Iris pigment epithelial cell (primary cell): Measurements from ENCODE around the gene ARPC5L.
A peak's percentile ranks its signal among the peaks of the same experiment; 100 is the strongest.

Source experiments
- DNase-seq: peaks from one replicate; pipeline ENCODE4 v3.0.0-alpha.2; 2011; ENCODE audit warnings: low read depth

Gene ARPC5L

GRCh38 chr9:124868511-124869465, 6.9 kb downstream of the ARPC5L start:
- peak; percentile 85 for DNase-seq

DNA sequence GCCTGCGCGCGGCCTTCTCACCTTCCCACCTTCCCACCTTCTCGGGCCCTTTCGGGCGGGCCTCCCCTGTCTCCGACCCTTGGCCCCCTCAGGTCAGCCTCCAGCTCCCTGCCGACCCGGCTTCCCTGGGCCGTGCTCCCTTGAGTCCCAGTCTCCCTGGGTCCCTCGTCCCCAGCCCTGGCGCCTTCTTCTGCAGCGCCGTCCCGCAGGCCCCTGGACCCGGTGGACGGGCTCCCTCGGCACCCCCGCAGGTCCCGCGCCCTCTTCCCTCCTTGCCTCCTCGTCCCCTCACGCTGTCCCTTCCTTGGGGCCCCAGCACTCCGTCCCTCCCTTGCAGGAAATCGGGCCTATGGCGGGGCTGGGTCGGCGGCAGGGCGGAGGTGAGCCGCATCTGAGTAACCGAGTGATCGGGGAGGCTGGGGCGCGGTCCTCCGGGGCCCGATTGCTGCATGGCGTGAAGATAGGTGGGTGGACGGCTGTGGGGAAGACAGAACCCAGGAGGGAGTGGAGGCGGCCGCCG, 7.6 kb downstream of the ARPC5L start:
- peak; percentile 39 for DNase-seq

GRCh38 chr9:124869986-124870560, 8.1 kb downstream of the ARPC5L start:
- peak; percentile 50 for DNase-seq

DNA sequence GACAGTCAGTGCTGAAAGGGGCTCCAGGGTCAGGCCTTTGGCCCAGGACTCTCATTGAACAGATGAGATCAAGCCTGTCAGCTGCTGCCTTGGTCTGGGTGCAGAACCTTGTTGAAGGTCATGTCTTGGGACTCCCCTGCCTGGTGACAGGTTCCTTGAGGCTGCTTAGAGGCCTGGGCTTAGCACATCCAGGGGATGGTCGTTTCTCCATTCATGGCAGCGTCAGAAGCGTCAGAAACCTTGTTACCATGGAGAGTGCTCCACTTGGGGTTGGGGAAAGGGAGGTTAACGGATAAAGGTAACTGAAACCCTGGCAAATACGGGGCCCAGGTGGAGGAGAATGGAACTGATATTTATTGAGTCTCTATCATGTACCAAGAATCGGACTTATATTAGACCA, 8.8 kb downstream of the ARPC5L start:
- no peak for DNase-seq

DNA sequence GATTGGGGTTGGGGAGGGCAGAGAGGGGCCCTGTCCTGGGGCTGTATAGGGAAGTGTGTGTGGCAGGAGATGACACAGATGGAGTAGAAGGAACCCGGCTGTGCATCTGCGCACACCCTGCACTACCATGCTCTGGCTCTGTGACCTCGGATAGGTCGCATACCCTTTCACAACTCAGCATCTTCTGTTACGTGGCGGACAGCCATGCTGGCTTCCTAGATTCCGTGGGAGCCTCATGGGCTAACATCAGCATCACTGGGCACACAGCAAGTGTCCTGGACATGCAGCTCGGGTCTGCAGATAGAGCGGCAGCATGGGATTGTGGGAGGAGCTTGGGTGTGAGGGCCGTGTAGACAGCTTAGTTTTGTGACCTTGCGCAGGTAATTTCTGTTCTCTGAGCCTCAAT, 9.2 kb downstream of the ARPC5L start:
- no peak for DNase-seq

DNA sequence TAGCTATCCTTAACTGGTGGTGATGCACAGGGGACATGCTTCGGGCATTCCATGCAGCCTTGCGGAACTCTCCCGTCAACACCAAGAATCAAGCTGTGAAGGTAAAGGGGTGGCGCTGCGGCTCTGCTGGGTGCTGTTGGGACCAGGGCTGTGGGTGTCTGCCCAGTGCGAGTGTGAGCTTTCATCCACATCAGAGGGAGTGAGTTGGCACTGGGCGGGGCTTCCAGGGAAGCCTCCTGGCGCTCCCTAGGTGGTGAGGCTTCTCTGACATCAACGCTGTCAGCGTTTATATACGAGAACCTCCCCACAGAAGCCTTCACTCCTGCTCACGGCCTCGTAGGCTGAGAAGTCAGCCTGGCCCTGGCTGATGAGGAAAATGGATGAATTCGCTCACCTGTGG, 11.7 kb downstream of the ARPC5L start:
- DNase-seq = no peak

DNA sequence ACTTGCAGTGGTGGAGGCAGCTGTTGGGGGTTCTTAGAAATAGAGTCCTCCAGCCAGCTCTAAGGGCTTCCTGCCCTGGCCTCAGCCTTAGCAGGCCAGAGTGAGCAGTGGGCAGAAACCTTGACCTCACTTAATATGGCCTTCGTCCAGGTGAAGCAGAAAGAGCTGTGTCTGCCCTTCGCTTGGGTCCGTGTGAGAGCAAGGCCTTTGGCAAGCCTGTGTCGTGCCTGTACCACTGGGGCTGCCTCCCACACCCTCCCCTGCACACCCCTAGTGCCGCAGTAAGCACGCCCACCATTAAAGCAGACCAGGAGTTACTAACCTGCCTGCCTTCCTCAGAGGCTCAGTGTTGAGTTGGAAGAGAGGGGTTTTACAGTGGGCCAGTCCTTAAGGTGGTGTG, 13.6 kb downstream of the ARPC5L start:
- no peak for DNase-seq

DNA sequence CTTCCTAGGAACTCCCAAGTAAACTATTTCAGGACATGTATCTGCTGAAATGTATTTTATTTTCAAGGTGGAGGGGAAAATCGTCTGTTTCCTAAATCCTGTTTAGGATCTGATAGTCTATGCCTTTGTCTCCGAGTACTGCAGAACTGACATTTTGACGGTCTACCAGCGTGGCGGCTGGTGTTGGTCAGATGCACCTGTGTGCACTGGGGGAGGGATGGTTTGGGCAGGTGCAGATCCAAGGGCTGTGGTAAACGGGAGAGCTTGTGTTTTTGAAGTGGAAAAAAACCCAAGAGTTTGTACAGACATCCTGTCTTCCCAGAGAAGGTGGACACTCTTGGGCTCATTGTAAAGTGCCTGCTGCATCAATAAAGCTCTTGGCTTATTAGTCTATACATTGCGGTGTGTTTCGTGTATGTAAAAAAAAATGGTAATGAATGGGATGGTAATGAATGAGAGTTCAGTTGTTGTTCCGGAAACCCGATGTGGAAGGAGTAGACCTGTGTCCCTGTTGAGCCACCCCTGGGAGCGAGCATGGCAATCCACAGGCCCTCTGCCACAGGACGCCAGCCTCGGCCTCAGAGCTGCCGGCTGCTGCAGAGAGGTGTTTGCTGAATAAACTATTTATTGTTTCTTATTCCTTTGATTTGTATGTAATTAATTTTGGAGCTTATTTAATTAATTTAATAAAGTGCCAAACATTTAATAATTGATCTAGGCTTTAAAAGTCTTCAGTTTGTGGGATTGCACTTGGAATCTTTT, 15.3 kb downstream of the ARPC5L start:
- DNase-seq = no peak

DNA sequence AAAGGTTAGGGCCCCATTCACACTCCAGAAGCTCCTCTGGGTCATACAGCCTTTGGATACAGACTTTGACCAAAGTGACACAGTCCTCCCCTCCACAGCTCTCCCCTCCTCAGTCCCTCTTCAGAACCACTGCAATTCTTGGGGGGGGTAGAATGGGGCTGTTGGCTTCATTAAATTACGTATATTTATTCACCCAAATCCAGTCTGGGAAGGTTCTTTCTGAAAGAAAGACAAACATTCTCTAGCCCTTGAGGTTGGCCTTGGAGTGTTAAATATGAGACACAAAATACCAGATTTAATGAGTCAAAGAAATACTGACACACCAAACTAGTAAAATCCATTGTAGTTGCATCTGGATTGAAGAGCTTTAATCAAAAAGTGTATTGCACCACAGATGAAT, 16.1 kb downstream of the ARPC5L start:
- DNase-seq = no peak

DNA sequence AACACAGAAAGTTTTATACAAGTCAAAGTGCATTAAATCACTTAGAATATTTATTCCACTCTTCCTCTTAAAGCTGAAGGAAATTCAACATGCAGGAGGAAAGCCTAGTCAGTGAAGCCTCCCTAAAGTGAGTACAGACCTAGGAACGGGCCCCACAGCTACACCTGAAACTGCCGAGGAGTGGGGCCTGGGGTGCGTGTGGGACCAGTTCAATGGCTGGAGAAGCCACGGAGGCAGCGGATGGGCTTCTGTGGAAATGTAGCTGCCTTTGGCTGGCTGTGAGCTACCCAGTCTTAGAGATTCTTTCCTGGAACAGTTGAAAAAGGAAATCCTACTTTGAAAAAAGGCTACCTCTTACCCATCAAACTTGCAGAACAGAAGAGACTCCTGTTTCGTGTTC, 16.6 kb downstream of the ARPC5L start:
- DNase-seq = no peak

GRCh38 chr9:124879226-124879625, 17.3 kb downstream of the ARPC5L start:
- no peak for DNase-seq

DNA sequence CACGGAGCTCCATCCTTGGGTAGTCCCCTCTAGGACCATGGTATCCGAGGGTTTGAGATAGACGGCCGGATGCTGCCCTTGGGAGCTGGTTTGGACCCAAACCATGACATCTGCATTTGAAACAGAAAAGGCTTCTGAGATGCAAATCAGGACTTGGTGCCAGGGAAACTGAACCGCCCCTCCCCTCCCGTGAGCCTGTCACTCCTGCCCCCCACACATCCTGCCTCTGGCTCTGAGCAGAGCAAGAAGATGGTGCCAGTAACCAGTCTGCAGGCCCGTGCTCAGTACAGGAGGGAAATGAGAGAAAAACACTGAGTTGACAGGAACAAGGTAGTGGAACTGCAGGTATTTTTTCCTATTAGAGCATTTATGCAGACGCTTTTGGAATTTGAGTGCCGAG, 18.6 kb downstream of the ARPC5L start:
- no peak for DNase-seq

GRCh38 chr9:124881138-124881743, 19.3 kb downstream of the ARPC5L start:
- no peak for DNase-seq

DNA sequence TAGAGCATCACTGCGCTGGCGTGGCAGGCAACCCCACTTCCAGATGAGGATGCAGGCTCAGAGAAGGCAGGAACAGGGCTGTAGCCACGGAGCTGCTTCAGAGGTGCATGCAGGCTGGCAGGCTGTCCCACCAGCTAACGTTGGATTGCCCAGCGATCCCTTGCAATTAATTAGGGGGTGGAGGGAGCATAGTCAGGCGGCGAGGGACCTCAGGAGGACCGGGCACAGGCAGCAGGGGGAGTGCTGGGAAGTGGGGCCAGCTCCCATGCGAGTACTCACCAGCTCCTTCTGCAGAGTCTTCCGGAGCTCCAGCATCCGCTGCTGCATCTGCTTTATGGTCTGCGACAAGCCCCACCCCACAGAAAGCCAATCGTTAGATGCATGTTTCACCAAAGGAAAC, 20.3 kb downstream of the ARPC5L start:
- DNase-seq = no peak

GRCh38 chr9:124884376-124884775, 22.4 kb downstream of the ARPC5L start:
- no peak for DNase-seq

- no peak for DNase-seq
These were observed 23.6 kb downstream of the ARPC5L start for GRCh38 chr9:124885551-124885950.

DNA sequence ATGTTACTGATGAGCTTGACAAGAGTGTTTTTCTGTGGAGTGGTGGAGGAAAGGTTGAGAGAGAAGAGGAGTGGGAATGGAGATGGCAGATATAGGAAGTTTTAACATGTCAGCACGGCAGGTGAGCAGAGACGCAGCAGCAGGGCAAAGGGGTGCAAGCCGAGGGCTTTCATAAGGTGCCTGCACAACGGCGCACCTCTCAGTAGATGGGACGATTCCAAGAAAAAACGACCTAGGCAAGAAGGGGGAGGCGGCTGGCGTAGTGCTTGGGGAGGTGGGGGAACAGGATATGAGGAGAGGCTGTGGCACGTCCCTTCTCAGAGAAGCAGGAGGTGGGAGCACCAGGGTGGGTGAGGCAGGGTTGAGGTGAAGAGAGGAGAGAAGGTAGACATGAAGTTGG, 24.5 kb downstream of the ARPC5L start:
- no peak for DNase-seq

DNA sequence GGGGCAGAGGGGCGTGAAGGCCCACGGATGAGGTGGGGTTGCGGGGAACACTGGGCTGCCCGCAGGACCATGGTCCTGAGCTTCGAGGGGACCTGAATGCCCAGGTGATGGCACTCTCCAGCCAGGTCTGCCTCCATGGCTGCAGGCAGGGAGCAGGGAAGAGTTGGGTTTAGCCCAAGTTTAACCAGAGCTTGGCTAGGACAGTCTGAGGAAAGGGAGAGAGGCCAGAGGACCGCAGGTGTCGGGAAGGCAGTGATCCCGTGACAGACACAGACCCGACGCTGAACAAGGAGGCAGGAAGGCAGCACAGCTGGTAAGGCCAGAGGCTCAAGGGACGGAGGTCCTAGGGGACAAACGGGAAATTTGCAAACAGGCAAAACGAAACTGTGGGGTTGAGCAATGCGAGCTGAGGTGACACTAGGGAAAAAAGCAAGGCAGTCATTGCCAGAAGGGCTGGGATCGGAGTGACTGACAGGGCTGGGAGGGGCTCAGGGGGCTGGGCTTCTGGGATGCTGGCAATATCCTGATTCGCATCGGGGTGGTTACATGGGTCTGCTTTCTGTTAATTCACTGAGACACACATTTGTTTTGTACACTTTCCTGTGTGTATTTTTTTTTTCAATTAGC, 25.0 kb downstream of the ARPC5L start:
- no peak for DNase-seq

GRCh38 chr9:124887832-124888231, 25.9 kb downstream of the ARPC5L start:
- DNase-seq = no peak

DNA sequence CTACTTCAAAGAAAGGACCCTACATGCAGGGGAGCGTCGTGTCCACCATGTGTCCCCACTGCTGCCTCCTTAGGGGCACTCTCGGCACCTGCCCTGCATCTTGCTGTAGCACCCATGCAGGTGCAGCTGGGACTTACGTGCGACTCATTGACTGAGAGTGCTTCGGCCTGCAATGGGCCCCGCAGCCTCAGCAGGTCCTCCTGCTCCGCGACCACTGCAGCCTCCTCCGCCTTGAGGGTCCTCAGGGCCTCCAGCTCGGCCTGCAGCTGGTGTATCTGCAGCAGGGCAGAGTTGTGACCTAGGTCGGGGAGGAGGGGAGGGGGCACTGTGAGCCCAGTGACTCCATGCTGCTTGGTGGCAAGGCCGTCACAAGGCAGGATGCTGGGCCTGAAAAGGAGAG, 27.1 kb downstream of the ARPC5L start:
- no peak for DNase-seq

- no peak for DNase-seq
These were observed 28.2 kb downstream of the ARPC5L start for GRCh38 chr9:124890179-124890578.
